HG03097 (cell line): ENCODE results near the gene SERPINA5.

ENCODE experiments used
- ATAC-seq: cut with Tn5 transposase; IDR thresholded peaks from one replicate; pipeline ENCODE4 v1.9.1; 2021; ENCODE audit not compliant: unreplicated experiment, low FRiP score

Gene SERPINA5

GRCh38 chr14:94548999-94549985 is 31.9 kb upstream of the SERPINA5 start:
- no peak for ATAC-seq

- no peak for ATAC-seq
These were observed 31.2 kb upstream of the SERPINA5 start for GRCh38 chr14:94550041-94550440.

- ATAC-seq: no peak
These were observed 25.2 kb upstream of the SERPINA5 start for GRCh38 chr14:94555991-94556390.

GRCh38 chr14:94557327-94557726 is 23.9 kb upstream of the SERPINA5 start:
- no peak for ATAC-seq

GRCh38 chr14:94558842-94559241 is 22.4 kb upstream of the SERPINA5 start:
- no peak for ATAC-seq

- ATAC-seq: no peak
These were observed 21.5 kb upstream of the SERPINA5 start for GRCh38 chr14:94559638-94560290.

GRCh38 chr14:94560291-94560665 is 20.9 kb upstream of the SERPINA5 start:
- no peak for ATAC-seq

GRCh38 chr14:94560751-94561655 is 20.2 kb upstream of the SERPINA5 start, which contains the start of gene SERPINA4:
SERPINA4 (plus strand) TSS chr14:94561442; CDS start chr14:94563483, 2,041 bp downstream.
- no peak for ATAC-seq

- no peak for ATAC-seq
These were observed 19.6 kb upstream of the SERPINA5 start for GRCh38 chr14:94561656-94562010.

- no peak for ATAC-seq
These were observed 19.2 kb upstream of the SERPINA5 start for GRCh38 chr14:94562022-94562421.

- ATAC-seq: no peak
These were observed 18.0 kb upstream of the SERPINA5 start for GRCh38 chr14:94562941-94563883.

- ATAC-seq: no peak
These were observed 16.8 kb upstream of the SERPINA5 start for GRCh38 chr14:94564381-94564780.

- no peak for ATAC-seq
These were observed 13.0 kb upstream of the SERPINA5 start for GRCh38 chr14:94568186-94568585.

- no peak for ATAC-seq
These were observed 11.7 kb upstream of the SERPINA5 start for GRCh38 chr14:94569381-94570001.

GRCh38 chr14:94570002-94570400 is 11.2 kb upstream of the SERPINA5 start:
- ATAC-seq: no peak

- ATAC-seq: no peak
These were observed 10.8 kb upstream of the SERPINA5 start for GRCh38 chr14:94570440-94570839.

GRCh38 chr14:94571395-94571794 is 9.8 kb upstream of the SERPINA5 start:
- ATAC-seq: no peak

GRCh38 chr14:94571950-94572349 is 9.3 kb upstream of the SERPINA5 start:
- ATAC-seq: no peak

- no peak for ATAC-seq
These were observed 8.5 kb upstream of the SERPINA5 start for GRCh38 chr14:94572637-94573303.
